Epidermal melanocyte (primary cell): Measurements from ENCODE around the gene ICOSLG.
"Not testable (repeated sequence)": the region's sequence is repeated elsewhere in the genome, so short reads cannot be mapped to it uniquely, and the experiment has no call there.

Experiments
- DNase-seq: peaks from one replicate; pipeline ENCODE4 v3.0.0; 2011; ENCODE audit warnings: low spot score; ENCODE audit not compliant: insufficient read length

Gene ICOSLG

GRCh38 chr21:44265734-44266270 is 25.1 kb upstream of the ICOSLG start:
- DNase-seq, result no peak

DNA sequence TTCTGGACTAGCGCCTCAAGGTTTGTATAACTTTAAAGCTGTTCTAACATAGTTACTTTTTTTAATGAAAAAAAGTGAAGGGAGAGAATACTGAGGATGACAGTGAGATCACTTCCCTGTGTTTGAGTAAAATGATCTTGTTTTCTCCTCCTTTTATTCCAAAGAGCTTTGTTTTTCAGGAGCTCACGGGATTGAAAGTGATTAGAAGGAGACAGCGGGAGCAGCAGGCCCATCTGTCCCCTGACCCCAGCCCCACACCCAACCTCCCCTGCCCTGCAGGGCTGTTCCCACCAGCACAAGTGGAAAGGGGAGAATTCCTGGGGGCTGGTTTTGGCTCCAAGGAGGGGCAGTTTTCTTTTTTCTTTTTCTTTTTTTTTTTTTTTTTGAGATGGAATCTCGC is 23.0 kb upstream of the ICOSLG start:
- DNase-seq, result no peak

- DNase-seq, result no peak
Measured at GRCh38 chr21:44263221-44263760, 22.5 kb upstream of the ICOSLG start.

- DNase-seq, result no peak
Measured at GRCh38 chr21:44262338-44263056, 21.8 kb upstream of the ICOSLG start.

DNA sequence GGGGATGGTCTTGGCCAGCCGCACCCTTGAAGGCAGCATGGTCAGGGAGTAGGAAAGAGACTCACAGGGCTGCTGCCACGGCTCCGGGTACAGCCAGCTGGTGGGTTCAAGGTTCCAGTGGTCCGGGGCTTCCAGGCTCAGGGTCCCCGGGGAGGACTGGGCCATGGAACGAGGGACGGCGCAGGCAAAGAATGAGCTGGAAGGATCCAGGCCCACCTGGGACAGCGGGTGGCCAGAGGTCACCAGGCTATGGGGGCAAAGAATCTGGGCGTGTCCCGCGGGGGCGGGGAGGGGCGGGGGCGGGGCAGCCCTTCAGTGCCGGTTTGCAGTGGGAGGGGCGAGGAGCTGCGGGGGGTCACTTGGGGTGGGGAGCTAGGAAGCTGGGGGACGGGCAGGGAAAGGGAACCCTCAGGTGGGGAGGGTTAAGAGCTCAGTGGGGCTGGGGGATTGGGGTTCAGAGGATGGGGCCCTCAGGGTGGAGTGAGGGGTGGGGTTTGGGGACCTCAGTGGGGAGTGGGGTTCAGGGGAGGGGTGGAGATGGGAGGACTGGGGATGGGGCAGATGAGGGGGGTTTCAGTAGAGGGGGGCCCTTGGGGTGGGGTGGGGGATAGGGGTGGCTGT is 21.0 kb upstream of the ICOSLG start, which contains the start of gene DNMT3L:
Gene DNMT3L (minus strand): TSS at position 223 of the 621 bp plus-strand sequence. CDS start 638 bp downstream, outside the sequence.
- DNase-seq, result no peak

- no peak for DNase-seq
Measured at GRCh38 chr21:44260791-44261631, 20.3 kb upstream of the ICOSLG start.

- DNase-seq, result no peak
Measured at GRCh38 chr21:44260066-44260465, 19.3 kb upstream of the ICOSLG start.

GRCh38 chr21:44259082-44259705 is 18.5 kb upstream of the ICOSLG start:
- no peak for DNase-seq

- DNase-seq, result no peak
Measured at GRCh38 chr21:44258056-44258725, 17.4 kb upstream of the ICOSLG start.

GRCh38 chr21:44255511-44255981 is 14.8 kb upstream of the ICOSLG start:
- no peak for DNase-seq

- no peak for DNase-seq
Measured at GRCh38 chr21:44253832-44254710, 13.3 kb upstream of the ICOSLG start.

GRCh38 chr21:44249204-44250037 is 8.7 kb upstream of the ICOSLG start:
- not testable (repeated sequence) for DNase-seq

- not testable (repeated sequence) for DNase-seq
Measured at GRCh38 chr21:44247904-44248303, 7.2 kb upstream of the ICOSLG start.

GRCh38 chr21:44243980-44244379 is 3.2 kb upstream of the ICOSLG start:
- DNase-seq, result not testable (repeated sequence)

GRCh38 chr21:44241281-44241680 is 538 bp upstream of the ICOSLG start:
- not testable (repeated sequence) for DNase-seq

GRCh38 chr21:44240353-44240752 is 390 bp downstream of the ICOSLG start:
- DNase-seq, result not testable (repeated sequence)

- not testable (repeated sequence) for DNase-seq
Measured at GRCh38 chr21:44229561-44229960, 11.2 kb downstream of the ICOSLG start.

- DNase-seq, result not testable (repeated sequence)
Measured at GRCh38 chr21:44228109-44228508, 12.6 kb downstream of the ICOSLG start.
